ENCODE data around the gene SORL1.

- no peak for TF ChIP-seq CTCF (IDR thresholded peaks at IDR 0.05)
- TF ChIP-seq EP300 (IDR thresholded peaks at IDR 0.05), result no peak
Observed at GRCh38 chr11:121592708-121593107, 140.6 kb downstream of the SORL1 start.
